ENCODE data around the gene EPO. TPM values are rescaled to one million over a fixed set of nuclear protein-coding genes. Genes with fewer than 3 reads are reported as not detected.
A peak's percentile ranks its signal among the peaks of the same experiment; 100 is the strongest.
"Not testable (repeated sequence)": the region's sequence is repeated elsewhere in the genome, so short reads cannot be mapped to it uniquely, and the experiment has no call there.

EPO gene
- total RNA-seq, 1 donor from 2014 or later, result not detected

DNA sequence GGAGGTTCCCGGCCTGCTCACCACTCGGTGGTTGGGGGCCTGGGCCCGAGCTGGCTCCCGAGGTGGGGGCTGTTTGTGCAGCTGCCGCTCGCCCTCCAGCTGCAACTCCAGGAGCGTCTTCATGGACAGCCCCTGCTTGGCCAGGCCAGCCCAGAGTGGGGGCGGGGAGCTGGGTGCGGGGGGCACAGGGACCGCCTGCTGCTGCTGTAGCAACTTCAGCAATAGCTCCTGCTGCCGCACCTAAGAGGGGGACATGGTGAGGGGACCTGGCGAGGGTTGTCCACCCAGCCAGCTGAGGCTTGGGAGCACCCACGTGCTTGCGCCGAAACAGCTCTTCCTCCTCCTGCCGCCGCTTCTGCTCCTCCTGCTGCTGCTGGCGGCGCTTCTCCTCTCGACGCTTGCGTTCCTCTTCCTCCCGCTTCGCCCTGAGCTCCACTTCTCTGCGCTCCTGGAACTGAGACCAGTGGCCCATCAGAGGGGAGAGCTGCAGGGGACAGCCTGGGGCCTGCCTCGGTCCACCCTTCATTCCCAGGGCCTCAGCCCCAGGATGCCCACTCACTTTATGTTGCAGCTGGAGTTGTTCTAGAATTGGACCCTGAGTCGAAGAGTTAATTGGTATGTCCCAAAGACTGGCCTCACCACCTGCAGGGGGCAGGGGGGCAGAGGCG is 37.1 kb upstream of the EPO start:
- no peak for DNase-seq

DNA sequence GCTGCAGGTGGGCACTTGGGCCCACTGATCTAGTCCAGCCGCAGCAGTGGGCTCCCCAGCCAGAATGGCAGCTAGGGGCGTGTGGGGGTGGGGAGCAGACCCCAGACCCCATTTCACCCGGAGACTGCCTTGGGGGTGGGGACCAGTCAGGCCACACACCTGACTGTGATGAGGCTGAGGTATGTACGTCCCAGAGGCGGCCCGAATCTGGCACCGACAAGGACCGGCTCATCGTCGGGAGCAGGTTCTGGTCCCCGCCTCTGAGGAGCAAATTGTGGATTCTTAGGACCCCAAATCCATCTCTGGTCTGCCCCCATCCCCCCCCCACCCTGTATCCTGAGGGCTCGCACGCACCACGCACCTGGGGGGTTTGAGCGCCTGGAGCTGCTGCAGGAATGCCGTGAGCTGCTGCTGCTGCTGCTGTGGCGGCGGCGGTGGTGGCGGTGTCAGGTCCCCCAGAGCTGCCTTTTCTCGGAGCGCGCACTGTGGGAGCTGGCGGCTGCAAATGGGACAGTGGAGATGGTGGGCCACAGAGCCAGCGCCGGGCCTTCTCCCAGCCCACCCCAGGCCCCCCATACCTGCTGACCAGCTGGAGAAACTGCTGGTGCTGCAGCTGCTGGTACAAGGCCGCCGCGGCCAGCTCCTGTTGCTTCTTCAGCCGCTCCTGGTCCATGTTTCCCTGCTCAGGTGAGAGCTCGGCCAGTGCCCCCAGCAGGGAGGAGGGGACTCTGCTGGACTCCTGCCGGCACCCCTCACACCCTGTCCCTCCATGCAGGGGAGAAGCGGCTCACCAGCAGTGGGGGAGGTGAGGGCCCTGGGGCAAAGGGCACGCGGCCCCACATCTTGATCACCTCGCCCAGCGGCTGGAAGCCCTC is 36.4 kb upstream of the EPO start:
- no peak for DNase-seq

DNA sequence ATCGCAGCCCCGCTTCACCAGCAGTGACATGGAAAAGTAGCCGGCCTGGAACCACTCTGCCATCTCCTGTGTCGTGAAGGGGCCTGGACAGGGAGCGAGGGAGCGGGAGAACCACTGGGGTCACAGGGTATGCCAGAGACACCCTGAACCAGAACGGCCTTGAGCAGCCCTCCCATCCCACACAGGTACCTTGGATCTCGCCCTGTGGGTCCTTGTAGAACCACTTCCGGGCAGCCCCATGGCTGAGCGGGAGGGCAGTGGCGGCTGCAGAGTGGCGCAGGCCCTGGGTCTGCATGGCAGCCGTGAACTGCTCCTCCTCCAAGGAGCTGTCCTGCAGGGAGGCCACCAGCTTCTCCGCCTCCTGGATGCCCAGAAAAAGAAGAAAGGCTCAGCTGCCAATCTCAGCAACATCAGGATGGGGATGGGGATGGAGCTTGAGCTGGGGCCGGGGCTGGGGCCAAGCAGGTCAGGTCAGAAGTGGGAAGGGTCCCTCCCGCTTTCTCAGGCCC is 35.7 kb upstream of the EPO start:
- DNase-seq, result no peak

DNA sequence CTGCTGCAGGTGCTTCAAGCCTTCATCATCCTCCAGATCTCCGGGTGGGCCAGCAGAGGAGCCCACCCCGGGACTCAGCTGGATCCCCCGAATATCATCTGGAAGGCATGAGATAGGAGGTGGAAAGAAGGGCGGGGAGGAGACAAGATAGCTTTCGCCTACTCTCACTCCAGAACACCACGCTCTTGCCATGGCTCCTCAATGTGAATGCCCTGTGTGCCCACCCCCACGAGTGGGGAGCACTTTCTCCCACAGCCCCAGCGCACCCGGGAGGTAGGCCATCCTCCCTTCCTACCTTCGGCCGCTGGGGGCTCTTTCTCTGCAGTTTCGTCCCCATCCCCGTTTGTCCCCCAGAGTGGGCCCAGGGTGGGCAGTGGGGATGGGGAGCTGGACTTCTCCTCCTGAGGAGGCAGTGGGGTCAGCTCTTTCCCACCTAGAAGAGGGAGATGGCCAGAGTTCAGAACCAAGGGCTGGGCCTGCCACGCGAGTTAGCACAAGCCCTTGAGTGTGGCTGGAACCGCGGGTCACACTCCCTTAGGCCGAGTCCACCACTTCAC is 35.1 kb upstream of the EPO start:
- no peak for DNase-seq

DNA sequence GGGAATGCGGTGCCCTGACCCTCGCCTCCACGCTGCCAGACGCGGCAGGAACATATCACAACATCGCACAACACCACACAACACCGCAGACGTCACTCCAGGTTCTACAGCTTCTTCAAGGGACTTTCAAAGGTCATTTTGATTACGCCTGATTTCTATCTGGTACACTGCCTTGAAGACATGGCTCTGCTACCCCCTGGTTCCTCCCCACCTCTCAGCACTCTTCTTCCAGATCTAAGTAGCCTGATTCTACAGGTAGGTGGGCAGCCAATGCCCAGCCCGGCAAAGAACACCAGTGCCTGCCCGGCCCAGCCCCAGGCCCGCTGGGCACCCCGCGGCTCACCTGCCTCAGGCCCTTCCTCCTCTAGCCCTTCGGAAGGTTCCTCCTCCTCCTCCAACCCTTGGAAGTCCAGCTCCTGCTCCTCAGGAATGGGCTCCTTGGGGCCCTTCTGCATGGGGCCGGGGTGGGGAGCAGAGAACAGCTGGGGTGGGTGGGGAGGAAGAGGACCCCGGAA is 34.6 kb upstream of the EPO start:
- no peak for DNase-seq

DNA sequence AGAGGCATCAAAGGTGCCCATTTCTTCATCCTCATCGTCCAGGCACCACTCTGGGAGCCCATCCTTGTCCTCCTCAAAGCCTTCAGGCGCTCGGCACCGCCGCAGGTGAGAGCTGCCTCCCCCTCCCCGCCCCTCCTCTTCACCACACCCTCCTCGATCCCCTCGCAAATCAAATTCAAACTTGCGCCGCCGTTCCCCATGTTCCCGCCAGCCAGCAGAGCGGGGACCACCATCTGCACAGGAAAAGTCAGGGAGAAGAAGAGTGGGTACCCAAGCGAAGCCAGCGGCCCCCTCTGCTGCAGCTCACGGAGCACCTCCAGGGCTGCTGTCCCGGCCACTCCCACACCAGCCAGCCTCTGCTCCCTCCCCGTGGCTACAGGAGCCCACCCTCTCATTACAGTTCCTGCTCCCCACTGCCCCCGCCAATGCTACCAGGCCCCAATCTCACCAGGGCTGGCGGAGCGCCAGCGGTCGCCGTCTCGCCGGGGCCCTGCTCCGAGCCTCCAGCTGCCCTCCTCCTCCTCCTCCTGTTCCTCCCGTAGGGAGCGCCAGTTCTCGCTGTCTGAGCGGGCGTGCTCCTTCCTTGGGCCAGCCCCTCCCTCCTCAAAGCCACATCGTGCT is 34.0 kb upstream of the EPO start:
- DNase-seq, result no peak

DNA sequence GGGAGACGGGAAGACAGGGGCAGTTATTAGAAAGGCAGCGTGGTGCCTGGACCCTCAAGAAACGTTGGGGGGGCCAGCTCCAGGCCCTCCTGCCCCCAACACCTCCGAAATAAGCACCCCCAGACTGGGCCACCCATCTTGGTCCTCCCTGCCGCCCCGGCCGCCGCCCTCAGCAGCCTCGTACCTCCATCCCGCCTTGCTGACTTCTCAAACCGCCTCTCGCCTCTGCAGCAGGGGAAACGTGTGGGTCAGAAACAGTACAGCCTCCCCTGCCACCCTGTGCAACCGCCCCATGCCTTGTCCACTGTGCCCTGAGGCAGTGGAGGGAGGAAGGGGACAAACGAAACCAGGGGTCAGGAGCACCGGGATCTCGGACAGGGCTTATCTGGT is 33.5 kb upstream of the EPO start:
- DNase-seq, result no peak

DNA sequence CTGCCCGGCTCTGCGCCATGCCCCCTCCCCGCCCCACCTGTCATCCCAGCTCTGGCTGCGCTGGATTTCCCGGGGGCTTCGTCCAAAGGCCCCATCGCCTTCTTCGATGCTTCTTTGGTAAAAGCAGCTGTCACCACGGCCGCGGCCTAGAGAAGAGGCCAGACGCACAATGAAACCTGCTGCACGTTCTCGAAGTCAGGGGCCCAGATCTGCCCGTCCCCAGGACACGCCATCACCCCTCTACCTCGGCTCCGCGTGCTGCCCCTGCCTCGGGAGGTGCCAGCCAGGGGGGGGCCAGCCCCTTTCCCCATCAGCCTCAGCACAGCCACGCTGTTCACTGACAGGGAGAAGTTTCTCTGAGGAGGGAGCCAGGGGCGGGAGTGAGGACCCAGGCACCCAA is 33.0 kb upstream of the EPO start:
- no peak for DNase-seq

DNA sequence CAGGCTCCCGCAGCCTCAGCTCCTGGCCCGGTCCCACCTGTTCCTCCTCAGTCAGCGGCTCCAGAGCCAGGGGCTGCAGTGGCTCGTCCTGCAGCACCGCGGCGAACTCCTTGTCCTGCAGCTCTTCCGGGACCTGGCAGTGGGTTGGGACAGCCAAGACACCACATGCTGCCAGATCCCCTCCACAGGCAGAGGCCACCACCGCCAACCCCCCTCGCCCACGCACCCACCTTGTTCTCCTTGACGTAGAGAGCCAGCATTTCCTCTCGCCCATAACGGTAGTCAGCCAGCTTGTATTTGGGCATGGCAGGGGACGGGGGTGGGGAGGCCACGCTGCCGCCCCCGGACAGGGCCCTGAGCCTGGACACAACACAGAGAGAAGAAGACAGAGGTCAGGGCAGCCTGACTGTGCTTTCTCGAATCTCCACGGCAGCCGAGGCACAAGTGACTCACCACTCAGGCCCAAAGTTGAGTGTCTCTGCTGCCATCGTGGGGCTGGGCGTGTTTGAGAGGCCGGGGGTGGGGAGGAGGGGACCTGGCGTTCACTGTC is 32.4 kb upstream of the EPO start:
- no peak for DNase-seq

DNA sequence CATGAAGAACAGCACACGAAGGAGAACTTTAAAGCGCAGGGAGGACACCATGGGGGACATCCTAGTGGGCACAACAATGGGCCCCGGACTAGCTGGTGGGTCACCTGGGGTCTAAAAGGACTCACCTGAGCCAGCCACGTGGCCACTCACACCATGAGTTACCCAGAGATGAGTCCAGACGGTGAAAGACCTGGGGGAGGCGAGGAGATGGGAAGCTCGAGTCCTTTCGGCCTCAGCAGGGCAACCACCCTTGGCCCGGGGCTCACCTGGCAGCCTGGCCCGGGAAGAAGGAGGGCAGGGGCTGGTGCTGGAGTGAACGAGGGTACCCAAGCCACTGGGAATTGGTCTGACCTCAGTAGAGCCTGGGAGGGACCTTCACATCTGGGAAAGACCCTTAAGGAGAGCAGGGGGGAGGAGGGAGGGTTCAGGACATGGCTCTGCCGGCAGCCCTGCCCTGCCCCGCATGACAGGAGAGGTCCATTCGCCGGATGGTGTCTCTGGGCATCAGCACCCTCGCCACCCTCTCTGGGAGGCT is 31.9 kb upstream of the EPO start:
- no peak for DNase-seq

DNA sequence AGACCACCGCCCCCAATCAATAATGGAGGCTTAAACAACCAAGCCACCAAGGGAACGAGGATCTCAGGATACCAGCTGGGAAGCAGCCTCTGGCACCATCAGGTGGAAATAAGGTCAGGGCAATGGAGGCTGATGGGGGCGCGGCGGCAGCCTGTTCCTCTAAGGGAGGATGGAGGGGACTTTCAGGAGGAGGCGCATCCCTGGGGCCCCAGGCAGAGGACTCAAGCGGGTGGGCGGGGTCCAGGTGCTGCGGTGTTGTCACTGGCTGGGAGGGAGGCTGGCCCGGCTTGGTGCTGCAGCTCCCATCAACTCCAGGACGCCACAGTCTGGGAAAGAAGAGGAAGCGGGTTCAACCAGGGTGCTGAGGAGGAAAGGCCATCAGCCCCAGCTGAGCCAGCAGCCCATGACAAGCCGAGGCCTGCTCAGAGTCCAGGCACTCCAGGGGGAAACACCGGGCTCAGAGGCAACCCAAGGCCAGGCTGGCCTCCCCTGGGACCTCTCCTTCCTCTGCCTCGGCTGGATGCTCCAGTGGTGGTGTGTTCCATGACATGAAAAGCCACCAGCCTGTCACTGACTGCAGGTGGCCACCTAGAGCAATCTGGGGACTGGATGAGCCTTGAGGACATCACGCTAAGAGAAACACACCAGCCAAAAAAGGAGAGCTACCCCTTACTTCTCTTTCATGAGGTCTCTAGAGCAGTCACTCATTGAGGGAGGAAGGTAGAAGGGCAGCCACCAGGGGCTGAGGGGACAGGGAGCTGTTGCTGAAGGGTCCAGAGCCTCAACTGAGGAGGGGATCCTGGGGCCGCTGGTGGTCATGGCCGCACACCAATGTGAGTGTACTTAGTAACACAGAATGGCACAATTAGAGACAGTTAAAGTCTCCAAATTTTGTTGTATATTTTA is 30.8 kb upstream of the EPO start:
- no peak for DNase-seq

DNA sequence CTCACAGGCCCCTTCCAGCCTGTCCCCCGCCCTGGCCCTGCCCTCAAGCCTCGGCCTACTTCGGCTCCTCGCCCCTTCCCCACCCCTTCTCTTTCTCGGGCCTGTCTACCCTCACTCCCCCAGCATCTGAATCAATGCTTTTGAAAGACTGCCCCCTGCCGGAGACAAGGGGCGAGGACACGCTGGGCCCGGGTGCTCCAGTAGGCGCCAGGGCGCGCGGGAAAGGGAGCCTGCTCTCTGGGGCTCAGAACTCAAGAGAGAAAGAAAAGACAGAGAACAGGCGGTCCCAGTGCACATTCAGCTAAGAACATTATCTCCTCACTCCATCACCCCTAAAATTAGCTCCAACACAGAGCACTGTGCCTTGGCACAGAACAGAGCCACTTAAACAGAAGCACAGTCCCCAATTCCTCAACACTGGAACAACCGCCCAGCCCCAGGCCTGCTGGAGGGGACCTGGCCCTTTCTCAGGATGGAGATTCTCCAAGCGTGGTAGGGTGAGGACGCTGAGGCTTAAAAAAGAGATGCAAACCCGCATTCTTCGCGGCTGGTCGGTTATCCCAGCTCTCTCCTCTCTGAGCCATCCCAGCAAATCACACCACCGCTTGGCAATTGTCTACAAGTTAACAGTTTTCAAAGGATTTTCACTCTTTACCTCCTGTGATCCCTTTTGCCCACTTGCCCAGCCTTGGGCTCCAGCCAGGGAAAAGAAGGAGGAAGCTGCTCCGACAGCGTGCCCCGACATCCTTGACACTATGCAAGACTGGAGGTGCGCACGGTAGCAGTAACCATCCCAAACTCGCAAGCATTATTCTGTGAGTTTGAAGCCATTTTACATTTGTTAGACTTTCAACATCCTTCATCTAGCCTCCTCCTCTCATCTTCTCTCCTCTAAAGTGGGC is 28.3 kb upstream of the EPO start:
- DNase-seq, result peak; percentile 90

DNA sequence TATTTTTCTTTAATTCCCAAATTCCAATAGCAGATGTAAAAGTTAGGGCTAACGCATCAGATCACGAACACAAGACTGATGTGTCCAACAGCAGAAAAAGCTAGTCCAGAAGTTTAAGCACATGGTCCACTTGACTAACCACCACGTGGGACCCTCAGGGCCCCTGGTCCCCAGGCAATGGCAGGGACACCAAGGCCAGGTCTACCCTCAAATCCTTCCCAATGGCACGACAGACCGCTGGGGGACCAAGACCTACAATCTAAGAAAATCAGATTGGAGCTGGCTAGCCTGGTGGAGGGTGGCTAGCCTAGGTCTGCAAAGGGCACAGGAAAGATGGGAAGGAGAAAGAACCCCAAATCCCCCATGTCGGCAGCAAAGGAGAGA is 27.7 kb upstream of the EPO start:
- no peak for DNase-seq

DNA sequence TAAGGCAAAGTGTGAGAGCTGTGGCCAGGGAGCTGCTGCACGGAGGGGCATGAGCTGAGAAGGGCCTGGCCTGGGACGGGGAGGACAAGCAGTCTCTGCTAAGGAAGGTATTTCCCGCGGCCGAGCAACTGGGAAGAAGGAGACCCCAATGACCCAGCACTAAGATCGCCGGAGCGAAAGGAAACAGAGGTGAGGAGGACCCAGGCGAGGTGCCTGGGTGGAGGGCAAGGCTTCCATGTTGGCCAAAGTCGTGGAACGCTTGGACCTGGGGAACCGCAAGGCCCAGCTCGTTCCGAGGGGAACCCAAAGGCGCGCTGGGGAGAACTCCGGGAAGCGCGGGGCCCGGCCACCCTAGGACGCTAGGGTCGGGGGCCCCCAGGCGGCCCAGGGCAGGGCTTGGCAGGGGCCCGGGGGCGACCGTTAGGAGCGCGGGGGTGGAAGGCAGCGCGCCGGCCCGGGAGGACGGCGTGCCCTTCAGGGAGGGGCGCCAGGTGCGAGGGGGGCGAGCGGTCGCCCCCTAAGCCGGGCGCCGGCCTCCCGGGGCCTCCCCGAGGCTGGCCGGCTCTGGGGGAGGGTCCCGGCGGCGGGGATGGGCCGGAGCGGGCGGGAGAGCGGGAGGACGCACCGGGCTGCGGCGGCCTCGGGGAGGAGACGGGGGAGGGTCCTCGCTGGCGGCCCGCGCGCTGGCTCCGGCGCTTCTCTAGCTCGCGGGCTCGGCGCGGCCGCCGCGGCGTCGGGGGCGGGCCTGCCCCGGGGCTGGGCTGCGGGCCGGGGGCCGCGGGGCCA is 26.8 kb upstream of the EPO start:
- peak; percentile 44 for DNase-seq

DNA sequence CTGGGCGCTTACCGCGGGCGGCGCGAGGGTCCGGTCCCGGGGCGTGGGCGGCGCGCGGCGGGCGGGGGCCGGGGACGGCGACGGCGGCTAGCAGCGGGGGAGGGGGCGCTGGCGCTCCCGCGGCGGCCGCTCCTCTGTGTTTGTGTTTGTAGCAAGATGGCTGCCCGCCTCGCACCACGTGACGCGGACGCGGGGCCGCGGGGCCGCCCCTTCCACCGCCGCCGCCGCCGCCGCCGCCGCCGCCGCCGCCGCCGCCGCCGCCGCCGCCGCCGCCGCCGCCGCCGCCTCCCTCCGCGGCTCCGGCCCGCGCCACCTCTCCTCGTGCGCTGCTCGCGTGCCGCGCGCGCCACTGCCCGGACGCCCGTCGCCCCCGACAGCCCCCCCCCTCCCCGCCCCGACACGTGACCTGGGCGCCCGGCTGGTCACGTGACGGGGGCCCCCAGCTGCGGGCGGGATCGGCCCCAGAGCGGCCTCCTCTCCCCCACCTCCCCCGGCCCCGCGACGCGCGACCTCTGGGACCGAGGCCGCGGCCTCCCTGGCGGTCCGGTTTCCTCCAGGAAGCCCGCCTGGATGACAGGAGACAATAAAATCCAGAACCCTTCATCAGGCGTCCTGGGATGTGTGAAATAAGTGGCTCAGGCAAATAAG is 26.0 kb upstream of the EPO start, which contains the start of gene GIGYF1:
GIGYF1 (minus strand) TSS at position 153 of the 648 bp plus-strand sequence. CDS start 6,012 bp downstream, outside the sequence.
- peak; percentile 81 for DNase-seq

DNA sequence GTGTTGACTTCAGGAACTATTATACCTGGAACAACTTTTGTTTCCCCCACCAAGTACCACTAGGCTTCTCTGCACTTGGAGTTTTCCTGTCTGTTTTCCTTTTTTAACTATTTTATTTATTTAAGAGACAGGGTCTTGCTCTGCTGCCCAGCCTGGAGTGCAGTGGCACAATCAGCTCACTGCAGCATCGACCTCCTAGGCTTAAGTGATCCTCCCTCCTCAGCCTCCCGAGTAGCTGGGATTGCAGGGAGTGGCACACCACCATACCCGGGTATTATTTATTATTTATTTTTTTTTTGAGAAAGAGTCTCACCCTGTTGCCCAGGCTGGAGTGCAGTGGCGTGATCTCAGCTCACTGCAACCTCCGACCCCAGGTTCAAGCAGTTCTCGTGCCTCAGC is 24.1 kb upstream of the EPO start:
- DNase-seq, result no peak

DNA sequence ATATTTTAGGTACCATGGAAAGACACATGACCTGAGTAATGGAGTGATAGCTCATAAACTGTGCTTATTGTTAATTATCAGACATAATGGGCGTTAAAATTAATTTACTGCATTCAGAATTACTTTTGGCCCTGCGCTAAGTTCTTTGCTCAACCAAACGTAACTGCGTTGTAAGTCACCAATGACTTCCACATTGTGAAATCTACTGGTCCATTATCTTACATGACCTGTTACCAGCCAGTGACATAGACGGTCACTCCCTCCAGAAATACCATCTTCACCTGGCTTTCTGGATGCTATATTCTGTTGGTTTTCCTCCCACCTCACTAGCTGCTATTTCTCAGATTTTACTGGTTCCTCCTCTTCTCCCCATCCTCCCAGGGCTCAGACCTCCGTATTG is 21.2 kb upstream of the EPO start:
- DNase-seq, result no peak

DNA sequence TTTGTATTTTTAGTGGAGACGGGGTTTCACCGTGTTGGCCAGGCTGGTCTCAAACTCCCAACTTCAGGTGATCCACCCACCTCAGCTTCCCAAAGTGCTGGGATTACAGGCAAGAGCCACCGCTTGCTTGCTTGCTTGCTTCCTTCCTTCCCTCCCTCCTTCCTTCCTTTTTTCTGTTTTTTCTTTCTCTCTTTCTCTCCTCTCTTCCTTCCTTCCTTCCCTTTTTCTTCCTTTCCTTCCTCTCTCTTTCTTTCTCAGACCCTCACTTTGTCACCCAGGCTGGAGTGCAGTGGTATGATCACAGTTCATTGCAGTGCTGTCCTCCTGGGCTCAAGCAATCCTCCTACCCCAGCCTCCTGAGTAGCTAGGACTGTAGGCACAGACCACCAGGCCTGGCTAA is 19.2 kb upstream of the EPO start:
- DNase-seq, result not testable (repeated sequence)

Measured in tongue (tissue), 2 donors.